Endodermal cell (in vitro differentiated cells): ENCODE data around the gene RABGAP1L. TPM values are rescaled to one million over a fixed set of nuclear protein-coding genes. Genes with fewer than 3 reads are reported as not detected.

ENCODE experiments used
- DNase-seq: peaks from one replicate; pipeline ENCODE4 v3.0.0-alpha.2; 2017
- H3K27ac ChIP-seq: 2 replicates; pipeline ENCODE4 v1.5.1; 2013; ENCODE audit warnings: mild to moderate bottlenecking, low read depth, low read length, moderate library complexity
- H3K27me3 ChIP-seq: 2 replicates; pipeline ENCODE4 v1.6.1; 2013; ENCODE audit warnings: mild to moderate bottlenecking, low read length, moderate library complexity; ENCODE audit not compliant: insufficient read depth, control insufficient read depth, poor library complexity, severe bottlenecking
- H3K36me3 ChIP-seq: 2 replicates; pipeline ENCODE4 v1.7.0; 2013; ENCODE audit warnings: mild to moderate bottlenecking, low read length, moderate library complexity; ENCODE audit not compliant: control insufficient read depth, insufficient read depth
- H3K4me1 ChIP-seq: one replicate; pipeline ENCODE4 v1.7.0; 2013; ENCODE audit warnings: low read length; ENCODE audit not compliant: control insufficient read depth, insufficient read depth
- H3K4me3 ChIP-seq: 2 replicates; pipeline ENCODE4 v1.5.1; 2013; ENCODE audit warnings: mild to moderate bottlenecking, low read length, moderate library complexity
- H3K9ac ChIP-seq: 2 replicates; pipeline ENCODE4 v1.6.1; 2013; ENCODE audit warnings: mild to moderate bottlenecking, low read length, moderate library complexity; ENCODE audit not compliant: poor library complexity, severe bottlenecking; ENCODE audit errors: extremely low read depth
- H3K9me3 ChIP-seq: 2 replicates; pipeline ENCODE4 v1.6.1; 2013; ENCODE audit warnings: mild to moderate bottlenecking, low read length, moderate library complexity; ENCODE audit not compliant: control insufficient read depth
- H3K27ac Mint-ChIP-seq: 2 replicates; pipeline ENCODE4 v1.8.0; 2020; ENCODE audit warnings: mixed read lengths
- H3K27me3 Mint-ChIP-seq: 2 replicates; pipeline ENCODE4 v1.8.0; 2021; ENCODE audit warnings: mild to moderate bottlenecking, mixed read lengths; ENCODE audit not compliant: insufficient read depth
- H3K36me3 Mint-ChIP-seq: 2 replicates; pipeline ENCODE4 v1.8.0; 2020; ENCODE audit warnings: low read depth, mixed read lengths
- H3K4me1 Mint-ChIP-seq: 2 replicates; pipeline ENCODE4 v1.8.0; 2020; ENCODE audit warnings: mixed read lengths
- H3K4me3 Mint-ChIP-seq: 2 replicates; pipeline ENCODE4 v1.8.0; 2020; ENCODE audit warnings: mild to moderate bottlenecking, moderate library complexity, mixed read lengths
- H3K9me3 Mint-ChIP-seq: 2 replicates; pipeline ENCODE4 v1.8.0; 2020; ENCODE audit warnings: mild to moderate bottlenecking, mixed read lengths
- WGBS, 2 experiments: methylation state at CpG; one replicate each; pipeline versions ENCODE4 v1.1.5 to v1.1.7; 2013; ENCODE audit warnings: missing lambda C conversion rate in 2 of 2, mixed read lengths in 1 of 2; ENCODE audit not compliant: insufficient coverage in 1 of 2, insufficient read length in 1 of 2; 5-methylcytosine and 5-hydroxymethylcytosine counted together
- total RNA-seq, 2 donors: library from RNA; stranded (reverse); fragmentation: NEBNext Ultra II Directional in 1 of 2; extraction: Animal tissue kit (Norgen Biotek cat#: 25700) in 1 of 2; gene quantifications; 2 replicates in 1 of 2; 3 replicates in 1 of 2; pipeline ENCODE4 v1.2.1, GENCODE V29; 2021
- TF ChIP-seq, protein P1 (sequence below): fragments of 200-600 bp; sonication (generic); conservative IDR thresholded peaks from 2 replicates; pipeline ENCODE4 v1.5.0; 2021; ENCODE audit warnings: antibody characterized with exemption, mild to moderate bottlenecking

RABGAP1L gene
- total RNA-seq, 2 donors from 2014 or later = 32.5 to 36.9 TPM

DNA sequence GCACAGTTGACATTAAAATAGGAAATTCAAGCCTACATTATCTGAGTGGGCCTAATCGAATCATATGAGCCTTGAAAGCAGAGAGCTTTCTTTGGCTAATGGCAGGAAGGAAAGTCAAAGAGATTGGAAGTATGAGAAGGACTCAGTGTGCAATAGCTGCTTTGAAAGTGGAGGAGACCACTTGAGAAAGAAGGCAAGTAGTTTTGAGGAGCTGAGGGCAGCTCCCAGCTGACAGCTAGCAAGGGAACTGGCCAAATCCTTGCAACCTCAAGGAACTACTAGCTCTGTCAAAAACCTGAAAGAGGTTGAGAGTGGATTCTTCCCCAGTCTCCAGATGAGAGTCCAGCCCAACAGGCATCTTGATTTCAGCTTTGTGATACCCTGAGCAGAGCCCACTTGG is 691.4 kb downstream of the RABGAP1L start:
- H3K36me3 Mint-ChIP-seq = peaks cover 7% of the 10 kb centered on the region
- H3K4me1 Mint-ChIP-seq = no peaks in the 10 kb centered on the region
- 98 to 100% methylated on average over 1 of the region's 1 CpG for WGBS, 2 experiments
- DNase-seq = no peak
- H3K9me3 Mint-ChIP-seq = peaks cover 14% of the 10 kb centered on the region
- Histone ChIP-seq H3K27me3 (no peaks in the 10 kb centered on the region), H3K4me3 (no peak overlapping the region), H3K9ac (no peak overlapping the region), H3K27ac (no peak overlapping the region), H3K36me3 (no peaks in the 10 kb centered on the region), H3K4me1 (no peaks in the 10 kb centered on the region), H3K9me3 (no peaks in the 10 kb centered on the region)
- H3K27ac Mint-ChIP-seq = no peak overlapping the region
- H3K27me3 Mint-ChIP-seq = no peaks in the 10 kb centered on the region
- H3K4me3 Mint-ChIP-seq = no peak overlapping the region
- TF ChIP-seq, protein P1, sequence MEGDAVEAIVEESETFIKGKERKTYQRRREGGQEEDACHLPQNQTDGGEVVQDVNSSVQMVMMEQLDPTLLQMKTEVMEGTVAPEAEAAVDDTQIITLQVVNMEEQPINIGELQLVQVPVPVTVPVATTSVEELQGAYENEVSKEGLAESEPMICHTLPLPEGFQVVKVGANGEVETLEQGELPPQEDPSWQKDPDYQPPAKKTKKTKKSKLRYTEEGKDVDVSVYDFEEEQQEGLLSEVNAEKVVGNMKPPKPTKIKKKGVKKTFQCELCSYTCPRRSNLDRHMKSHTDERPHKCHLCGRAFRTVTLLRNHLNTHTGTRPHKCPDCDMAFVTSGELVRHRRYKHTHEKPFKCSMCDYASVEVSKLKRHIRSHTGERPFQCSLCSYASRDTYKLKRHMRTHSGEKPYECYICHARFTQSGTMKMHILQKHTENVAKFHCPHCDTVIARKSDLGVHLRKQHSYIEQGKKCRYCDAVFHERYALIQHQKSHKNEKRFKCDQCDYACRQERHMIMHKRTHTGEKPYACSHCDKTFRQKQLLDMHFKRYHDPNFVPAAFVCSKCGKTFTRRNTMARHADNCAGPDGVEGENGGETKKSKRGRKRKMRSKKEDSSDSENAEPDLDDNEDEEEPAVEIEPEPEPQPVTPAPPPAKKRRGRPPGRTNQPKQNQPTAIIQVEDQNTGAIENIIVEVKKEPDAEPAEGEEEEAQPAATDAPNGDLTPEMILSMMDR = no peak

DNA sequence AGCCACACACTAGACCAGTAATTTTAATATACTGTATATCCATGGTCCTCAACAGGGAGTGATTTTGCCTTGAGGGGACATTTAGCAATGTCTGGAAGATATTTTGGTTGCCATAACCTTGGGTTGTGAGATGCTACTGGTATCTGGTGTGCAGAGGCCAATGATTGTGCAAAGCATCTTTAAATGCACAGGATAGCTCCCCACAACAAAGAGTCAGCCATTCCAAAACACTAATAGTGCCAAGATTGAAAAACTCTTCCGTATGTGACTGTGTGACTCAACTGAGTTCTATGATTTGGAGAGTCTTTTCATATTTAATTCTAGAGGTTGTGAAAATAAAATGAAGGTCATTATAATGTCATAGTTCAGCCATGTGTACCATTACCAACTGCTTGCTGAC is 699.0 kb downstream of the RABGAP1L start:
- no peak overlapping the region for H3K4me3 ChIP-seq
- 100% methylated on average over 1 of the region's 1 CpG; no CpG with 5 or more reads in 1 of the 2 experiments for WGBS, 2 experiments
- no peak overlapping the region for H3K9ac ChIP-seq
- Mint-ChIP-seq H3K27ac (no peak overlapping the region), H3K27me3 (no peaks in the 10 kb centered on the region), H3K4me1 (no peaks in the 10 kb centered on the region), H3K9me3 (no peaks in the 10 kb centered on the region), H3K4me3 (no peak overlapping the region), H3K36me3 (no peaks in the 10 kb centered on the region)
- H3K36me3 ChIP-seq = no peaks in the 10 kb centered on the region
- DNase-seq = no peak
- no peaks in the 10 kb centered on the region for H3K27me3 ChIP-seq
- H3K4me1 ChIP-seq = no peaks in the 10 kb centered on the region
- H3K27ac ChIP-seq = no peak overlapping the region
- TF ChIP-seq, protein P1 = no peak
- H3K9me3 ChIP-seq = no peaks in the 10 kb centered on the region

DNA sequence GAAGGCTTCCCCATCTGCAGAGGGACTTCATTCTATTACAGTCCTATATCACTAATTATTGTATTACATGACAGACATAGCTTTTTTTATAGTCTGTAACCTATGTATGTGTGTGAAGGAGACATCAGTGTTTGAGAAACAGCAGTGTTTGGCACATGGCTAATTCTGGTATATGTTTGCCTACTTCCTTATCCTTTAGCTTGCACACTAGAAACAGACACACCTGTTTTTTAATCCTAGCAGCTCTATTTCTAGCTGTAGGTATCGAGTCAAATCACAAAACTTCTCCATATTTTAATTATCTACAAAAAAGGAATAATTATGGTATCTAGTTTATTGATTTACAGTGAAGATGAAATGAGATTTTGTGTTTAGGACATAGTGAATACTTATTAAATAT is 711.0 kb downstream of the RABGAP1L start:
- no peak for DNase-seq
- 100% methylated on average over 1 of the region's 1 CpG; no CpG with 5 or more reads in 1 of the 2 experiments for WGBS, 2 experiments
- Histone ChIP-seq H3K36me3 (no peaks in the 10 kb centered on the region), H3K9ac (no peak overlapping the region), H3K9me3 (peaks cover 5% of the 10 kb centered on the region), H3K4me3 (no peak overlapping the region), H3K27ac (no peak overlapping the region), H3K27me3 (no peaks in the 10 kb centered on the region), H3K4me1 (peaks cover 4% of the 10 kb centered on the region)
- H3K27ac Mint-ChIP-seq = no peak overlapping the region
- TF ChIP-seq, protein P1 = no peak
- H3K36me3 Mint-ChIP-seq = no peaks in the 10 kb centered on the region
- no peak overlapping the region for H3K4me3 Mint-ChIP-seq
- no peaks in the 10 kb centered on the region for H3K9me3 Mint-ChIP-seq
- peaks cover 26% of the 10 kb centered on the region for H3K4me1 Mint-ChIP-seq
- H3K27me3 Mint-ChIP-seq = no peaks in the 10 kb centered on the region
